SKM-1 (cell line): ENCODE measurements around the gene EIPR1.
A peak's percentile ranks its signal among the peaks of the same experiment; 100 is the strongest.

Source experiments
- DNase-seq: peaks from one replicate; lab custom pipeline; 2025; ENCODE audit not compliant: unreplicated experiment; lab: John Stamatoyannopoulos, UW

The EIPR1 gene

GRCh38 chr2:3361518-3362389 lies 15.9 kb downstream of the EIPR1 start:
- no peak for DNase-seq

- no peak for DNase-seq
These were observed 19.7 kb downstream of the EIPR1 start for GRCh38 chr2:3357926-3358325.

- peak; percentile 18 for DNase-seq
These were observed 20.2 kb downstream of the EIPR1 start for GRCh38 chr2:3357446-3357845.

GRCh38 chr2:3356799-3357198 lies 20.8 kb downstream of the EIPR1 start:
- DNase-seq, result no peak

GRCh38 chr2:3355951-3356569 lies 21.6 kb downstream of the EIPR1 start:
- DNase-seq, result no peak

GRCh38 chr2:3354986-3355385 lies 22.6 kb downstream of the EIPR1 start:
- no peak for DNase-seq

- no peak for DNase-seq
These were observed 28.4 kb downstream of the EIPR1 start for GRCh38 chr2:3349211-3349693.

- DNase-seq, result no peak
These were observed 28.9 kb downstream of the EIPR1 start for GRCh38 chr2:3348767-3349166.

GRCh38 chr2:3345621-3346020 lies 32.0 kb downstream of the EIPR1 start:
- no peak for DNase-seq

GRCh38 chr2:3344897-3345296 lies 32.7 kb downstream of the EIPR1 start:
- DNase-seq, result no peak

- no peak for DNase-seq
These were observed 34.6 kb downstream of the EIPR1 start for GRCh38 chr2:3343012-3343411.

- DNase-seq, result no peak
These were observed 35.3 kb downstream of the EIPR1 start for GRCh38 chr2:3342324-3342723.

- no peak for DNase-seq
These were observed 36.3 kb downstream of the EIPR1 start for GRCh38 chr2:3341336-3341735.

- no peak for DNase-seq
These were observed 37.5 kb downstream of the EIPR1 start for GRCh38 chr2:3340144-3340543.

GRCh38 chr2:3338340-3338739 lies 39.3 kb downstream of the EIPR1 start:
- DNase-seq, result no peak

- no peak for DNase-seq
These were observed 40.8 kb downstream of the EIPR1 start for GRCh38 chr2:3336844-3337243.

- DNase-seq, result no peak
These were observed 42.9 kb downstream of the EIPR1 start for GRCh38 chr2:3334392-3335345.

GRCh38 chr2:3332133-3332532 lies 45.5 kb downstream of the EIPR1 start:
- DNase-seq, result no peak

- no peak for DNase-seq
These were observed 48.1 kb downstream of the EIPR1 start for GRCh38 chr2:3329491-3329890.

- no peak for DNase-seq
These were observed 50.7 kb downstream of the EIPR1 start for GRCh38 chr2:3326871-3327270.

- no peak for DNase-seq
These were observed 51.5 kb downstream of the EIPR1 start for GRCh38 chr2:3326182-3326537.
